ENCODE data around the gene KCNH5. TPM values are rescaled to one million over a fixed set of nuclear protein-coding genes. Genes with fewer than 3 reads are reported as not detected.
"Not testable (repeated sequence)": the region's sequence is repeated elsewhere in the genome, so short reads cannot be mapped to it uniquely, and the experiment has no call there.

KCNH5 gene
- total RNA-seq, 1 donor from 2014 or later = not detected

DNA sequence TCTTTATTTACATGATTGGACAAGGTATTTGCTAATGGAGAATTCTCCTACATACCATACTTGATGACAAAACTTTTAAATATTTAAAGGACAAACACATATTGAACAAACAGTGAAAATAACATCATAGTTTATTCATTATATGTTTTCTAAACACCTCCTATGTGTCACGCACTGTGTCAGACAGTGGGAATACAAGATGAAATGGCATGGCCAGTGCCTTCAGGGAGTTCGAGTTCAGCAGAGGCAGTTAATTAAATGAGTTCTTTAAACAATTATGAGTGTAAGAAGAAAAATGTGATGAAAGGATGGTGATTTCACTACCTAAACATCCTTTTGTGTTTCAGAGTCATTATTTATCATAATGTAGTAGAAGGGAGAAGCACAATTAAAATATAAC lies 159.8 kb downstream of the KCNH5 start:
- DNase-seq = no peak

DNA sequence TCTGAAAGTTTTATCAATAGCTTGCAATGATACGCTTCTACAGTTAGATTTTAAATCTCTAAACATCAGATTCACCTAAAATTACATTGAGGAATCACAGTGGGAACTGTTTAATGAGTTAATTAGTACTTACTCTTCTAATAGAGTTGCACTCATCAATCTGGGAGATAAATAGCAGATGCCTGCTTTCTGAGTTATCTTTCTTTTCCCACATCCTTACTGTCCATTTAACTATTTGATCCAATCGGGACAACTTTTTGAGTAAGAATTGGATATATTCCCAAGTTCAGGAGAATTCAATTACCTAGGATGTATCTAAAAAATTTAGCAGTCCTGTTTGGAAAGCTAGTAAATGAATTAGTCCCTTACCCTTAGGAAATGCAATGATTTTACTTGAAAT lies 162.3 kb downstream of the KCNH5 start:
- DNase-seq = no peak

DNA sequence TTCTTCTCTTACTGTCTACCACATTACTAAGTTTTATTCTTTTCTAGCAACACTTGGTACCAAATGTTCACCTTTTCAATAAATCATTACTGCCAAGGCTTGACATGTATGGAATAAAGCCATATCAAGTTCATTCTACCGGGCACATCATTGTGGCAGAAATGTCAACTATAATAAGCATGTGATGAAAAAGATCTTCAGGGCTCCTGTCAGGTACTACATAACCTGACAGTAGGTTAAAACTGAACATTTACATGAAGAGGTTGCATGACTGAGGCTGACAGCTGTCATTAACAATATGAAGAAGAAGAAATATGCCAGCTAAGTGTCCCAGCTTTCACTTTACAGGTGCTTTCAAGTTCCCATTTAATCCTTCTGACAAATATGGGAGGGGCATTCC lies 178.9 kb downstream of the KCNH5 start:
- no peak for DNase-seq

- DNase-seq = no peak
Measured at GRCh38 chr14:62864588-62864987, 180.7 kb downstream of the KCNH5 start.

DNA sequence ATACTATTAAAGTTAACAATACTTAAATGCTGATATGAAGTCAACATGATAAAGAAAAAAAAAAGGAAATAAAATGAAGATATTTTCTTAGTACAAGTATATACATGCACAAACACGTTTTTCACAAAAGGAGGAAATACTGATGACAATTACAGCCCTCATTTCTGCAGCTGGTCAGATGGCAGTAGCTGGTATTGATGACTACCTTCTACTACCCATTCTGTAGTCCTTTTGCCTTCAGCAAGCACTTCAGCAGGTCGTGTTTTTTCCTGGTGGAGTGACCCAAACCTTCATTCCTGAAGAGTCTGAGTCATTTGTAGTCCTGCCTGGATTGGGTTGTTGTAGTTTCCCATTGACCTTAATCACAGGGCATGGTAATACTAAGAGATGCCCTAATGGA lies 187.2 kb downstream of the KCNH5 start:
- DNase-seq = not testable (repeated sequence)

- DNase-seq = no peak
Measured at GRCh38 chr14:62854951-62855350, 190.3 kb downstream of the KCNH5 start.

GRCh38 chr14:62847168-62847567 lies 198.1 kb downstream of the KCNH5 start:
- no peak for DNase-seq

DNA sequence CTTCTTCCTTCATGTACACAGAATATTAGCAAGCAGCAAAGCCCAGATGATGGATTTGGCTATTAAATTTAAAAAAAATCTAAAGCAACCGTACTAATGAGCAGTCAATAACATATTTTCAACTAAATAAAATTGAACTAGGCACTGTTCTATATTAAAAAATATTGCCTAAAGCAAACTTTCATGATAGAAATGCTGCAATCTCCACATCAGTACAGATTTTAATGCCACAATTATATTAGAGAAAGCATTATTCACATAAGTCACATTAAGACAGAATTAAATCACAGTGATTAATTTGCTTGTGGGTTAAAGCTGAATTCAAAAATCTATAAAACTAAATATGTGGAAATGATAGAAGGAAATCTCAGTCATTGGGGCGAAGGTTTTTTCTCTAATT lies 200.7 kb downstream of the KCNH5 start:
- no peak for DNase-seq

- no peak for DNase-seq
Measured at GRCh38 chr14:62824086-62824485, 221.2 kb downstream of the KCNH5 start.

DNA sequence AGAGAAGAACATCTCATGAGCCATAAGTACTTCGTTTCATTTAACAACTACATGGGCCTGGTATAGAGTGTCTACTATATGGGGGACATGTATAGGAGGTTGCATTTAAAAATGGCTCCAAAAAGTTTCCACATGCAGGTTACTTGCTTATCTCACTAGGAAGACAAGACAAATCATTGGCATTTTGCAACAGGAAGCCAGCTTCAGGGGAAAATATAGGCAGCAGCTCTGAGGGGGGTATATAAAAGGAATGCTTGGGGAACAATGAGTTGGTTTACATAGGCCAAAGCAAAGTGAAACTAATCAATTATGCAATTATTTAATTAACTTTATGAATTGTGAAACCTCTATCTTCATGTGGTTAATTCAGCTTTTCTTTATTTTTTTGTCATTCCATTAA lies 225.3 kb downstream of the KCNH5 start:
- no peak for DNase-seq

DNA sequence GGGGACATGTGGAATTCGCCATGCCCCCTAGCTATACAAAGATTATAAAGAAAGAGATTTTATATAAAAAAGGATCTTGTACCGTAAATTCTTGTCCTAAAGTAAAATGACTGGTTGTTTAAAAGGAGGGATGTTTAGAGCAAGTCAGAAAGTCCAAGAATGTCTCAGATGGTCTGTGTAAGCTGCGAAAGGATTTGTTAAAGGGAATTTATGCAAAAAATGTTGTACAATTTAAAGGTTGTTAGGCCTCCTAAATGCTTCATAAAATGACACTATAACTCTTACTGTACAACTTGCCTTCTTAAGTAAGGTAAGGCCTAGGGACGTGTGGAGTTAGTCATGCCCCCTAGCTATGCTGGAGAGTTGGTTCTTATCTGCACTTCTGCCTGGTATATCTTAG lies 237.6 kb downstream of the KCNH5 start:
- no peak for DNase-seq

GRCh38 chr14:62800577-62800976 lies 244.7 kb downstream of the KCNH5 start:
- DNase-seq = no peak

- DNase-seq = no peak
Measured at GRCh38 chr14:62796431-62796830, 248.8 kb downstream of the KCNH5 start.

DNA sequence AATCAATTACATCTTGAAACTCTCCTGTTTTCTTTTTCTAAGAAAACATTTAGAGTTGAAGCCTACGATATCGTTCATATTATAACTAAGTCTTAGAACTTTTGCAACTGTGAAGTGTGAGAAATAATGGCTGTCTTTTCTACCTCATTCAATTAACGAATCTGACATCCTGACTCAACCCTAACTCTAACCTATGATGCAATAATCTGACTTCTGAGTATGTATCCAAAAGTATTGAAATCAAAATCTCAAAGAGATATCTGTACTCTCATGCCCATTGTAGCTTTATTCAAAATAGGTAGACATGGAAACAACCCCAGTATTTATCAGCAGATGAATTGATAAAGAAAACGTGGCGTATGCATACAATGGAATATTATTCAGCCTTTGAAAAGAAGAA lies 252.7 kb downstream of the KCNH5 start:
- DNase-seq = no peak

DNA sequence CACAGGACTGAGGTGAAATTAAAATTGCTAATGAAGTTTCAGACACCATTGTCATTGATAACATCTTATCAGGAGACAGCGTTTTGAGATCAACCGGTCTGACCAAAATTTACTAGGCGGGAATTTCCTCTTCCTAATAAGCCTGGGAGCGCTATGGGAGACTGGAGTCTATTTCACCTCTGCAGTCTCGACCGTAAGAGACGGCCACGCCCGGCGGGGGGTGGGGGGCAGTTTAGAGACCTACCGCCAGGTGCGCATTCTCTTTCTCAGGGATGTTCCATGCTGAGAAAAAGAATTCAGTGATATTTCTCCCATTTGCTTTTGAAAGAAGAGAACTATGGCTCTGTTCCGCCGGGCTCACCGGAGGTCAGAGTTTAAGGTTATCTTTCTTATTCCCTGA lies 263.9 kb downstream of the KCNH5 start:
- DNase-seq = not testable (repeated sequence)

GRCh38 chr14:62778852-62779251 lies 266.4 kb downstream of the KCNH5 start:
- no peak for DNase-seq

DNA sequence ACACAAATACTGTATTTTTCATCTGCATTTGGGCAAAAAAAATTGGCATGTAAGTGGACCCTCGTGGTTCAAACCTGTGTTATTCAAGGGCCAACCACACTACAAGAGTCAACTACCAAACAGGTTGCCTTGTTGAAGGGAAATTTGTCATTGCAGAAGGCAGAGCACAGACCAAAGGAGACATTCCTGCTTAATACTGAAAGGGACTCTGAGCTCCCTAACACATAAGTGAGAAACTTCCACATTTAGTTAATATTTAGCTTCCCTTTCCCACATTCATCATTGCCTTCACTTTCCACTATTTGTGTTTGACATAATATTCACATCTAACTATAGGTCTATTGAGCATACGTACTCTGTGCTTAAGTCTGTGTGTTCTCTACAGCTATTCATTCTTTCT lies 266.9 kb downstream of the KCNH5 start:
- no peak for DNase-seq

- DNase-seq = no peak
Measured at GRCh38 chr14:62777510-62777909, 267.7 kb downstream of the KCNH5 start.

GRCh38 chr14:62776300-62776699 lies 269.0 kb downstream of the KCNH5 start:
- DNase-seq = no peak

GRCh38 chr14:62768753-62769152 lies 276.5 kb downstream of the KCNH5 start:
- DNase-seq = no peak

DNA sequence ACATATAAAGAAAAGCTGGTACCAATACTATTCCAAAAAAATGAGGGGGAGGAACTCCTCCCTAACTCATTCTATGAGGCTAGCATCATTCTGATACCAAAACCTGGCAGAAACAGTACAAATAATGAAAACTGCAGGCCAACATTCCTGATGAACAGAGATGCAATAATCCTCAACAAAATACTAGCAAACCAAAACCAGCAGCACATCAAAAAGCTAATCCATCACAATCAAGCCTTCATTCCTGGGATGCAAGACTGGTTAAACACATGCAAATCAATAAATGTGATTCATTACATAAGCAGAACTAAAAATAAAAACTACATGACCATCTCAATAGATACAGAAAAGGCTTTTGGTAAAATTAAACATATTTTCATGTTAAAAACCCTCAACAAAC lies 281.3 kb downstream of the KCNH5 start:
- DNase-seq = no peak

DNA sequence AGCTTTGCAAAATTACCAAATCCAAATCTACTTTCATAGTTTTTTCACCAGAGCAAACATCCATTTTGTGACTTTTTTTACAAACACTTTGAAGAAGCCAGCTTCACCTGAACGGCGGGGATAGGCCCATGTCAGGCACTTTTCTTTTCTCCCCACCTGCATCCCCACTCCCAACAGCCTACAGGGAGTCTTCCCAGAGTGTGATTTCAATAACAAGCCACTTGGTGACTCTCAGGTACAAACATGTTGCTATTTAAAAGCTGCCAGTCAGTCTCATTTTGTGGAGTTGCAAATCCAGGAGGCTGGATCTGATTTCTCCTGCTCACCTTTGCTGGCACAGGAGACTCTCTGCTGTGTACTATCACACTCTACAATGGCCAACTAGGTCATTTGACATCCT lies 285.5 kb downstream of the KCNH5 start:
- no peak for DNase-seq

DNA sequence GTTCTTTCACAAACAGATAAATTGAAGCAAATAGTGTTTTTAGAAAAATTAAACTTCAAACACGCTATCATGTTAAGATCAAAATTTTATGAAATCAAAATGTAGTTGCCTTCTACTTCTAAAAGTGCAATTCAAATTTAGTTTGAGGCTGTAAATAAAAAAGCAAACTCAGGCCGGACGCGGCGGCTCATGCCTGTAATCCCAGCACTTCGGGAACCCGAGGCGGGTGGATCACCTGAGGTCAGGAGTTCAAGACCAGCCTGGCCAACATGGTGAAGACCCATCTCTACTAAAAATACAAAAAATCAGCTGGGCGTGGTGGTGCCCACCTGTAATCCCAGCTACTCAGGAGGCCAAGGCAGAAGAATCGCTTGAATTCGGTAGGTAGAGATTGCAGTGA lies 298.4 kb downstream of the KCNH5 start:
- DNase-seq = not testable (repeated sequence)

- no peak for DNase-seq
Measured at GRCh38 chr14:62745496-62745895, 299.8 kb downstream of the KCNH5 start.

DNA sequence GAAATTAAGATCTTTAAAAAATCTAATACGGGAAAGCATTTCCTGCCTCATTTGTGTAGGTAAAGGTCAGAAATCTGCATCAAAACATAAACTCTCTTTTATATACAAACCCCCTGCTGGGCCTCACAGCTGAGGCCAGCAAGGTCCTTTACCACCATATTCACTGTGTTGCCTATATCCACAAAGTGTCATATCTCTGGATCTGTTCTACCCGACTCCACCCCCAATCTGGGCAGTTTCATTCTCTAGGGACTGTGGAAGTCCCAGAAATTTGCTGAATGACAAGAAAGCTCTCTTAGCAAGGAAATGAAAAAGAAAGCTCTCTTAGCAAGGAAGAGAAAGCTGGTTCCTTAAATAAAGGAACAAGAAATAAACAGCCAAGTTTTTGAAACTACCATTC lies 301.7 kb downstream of the KCNH5 start:
- no peak for DNase-seq

GRCh38 chr14:62743118-62743517 lies 302.1 kb downstream of the KCNH5 start:
- DNase-seq = no peak

All from dermis blood vessel endothelial cell (primary cell).